ENCODE results near the gene DMAC2L. TPM values are rescaled to one million over a fixed set of nuclear protein-coding genes. Genes with fewer than 3 reads are reported as not detected.
A peak's percentile ranks its signal among the peaks of the same experiment; 100 is the strongest.
"Not testable (repeated sequence)": the region's sequence is repeated elsewhere in the genome, so short reads cannot be mapped to it uniquely, and the experiment has no call there.

DMAC2L gene
- total RNA-seq, 1 donor from 2014 or later: 10.9 TPM

DNA sequence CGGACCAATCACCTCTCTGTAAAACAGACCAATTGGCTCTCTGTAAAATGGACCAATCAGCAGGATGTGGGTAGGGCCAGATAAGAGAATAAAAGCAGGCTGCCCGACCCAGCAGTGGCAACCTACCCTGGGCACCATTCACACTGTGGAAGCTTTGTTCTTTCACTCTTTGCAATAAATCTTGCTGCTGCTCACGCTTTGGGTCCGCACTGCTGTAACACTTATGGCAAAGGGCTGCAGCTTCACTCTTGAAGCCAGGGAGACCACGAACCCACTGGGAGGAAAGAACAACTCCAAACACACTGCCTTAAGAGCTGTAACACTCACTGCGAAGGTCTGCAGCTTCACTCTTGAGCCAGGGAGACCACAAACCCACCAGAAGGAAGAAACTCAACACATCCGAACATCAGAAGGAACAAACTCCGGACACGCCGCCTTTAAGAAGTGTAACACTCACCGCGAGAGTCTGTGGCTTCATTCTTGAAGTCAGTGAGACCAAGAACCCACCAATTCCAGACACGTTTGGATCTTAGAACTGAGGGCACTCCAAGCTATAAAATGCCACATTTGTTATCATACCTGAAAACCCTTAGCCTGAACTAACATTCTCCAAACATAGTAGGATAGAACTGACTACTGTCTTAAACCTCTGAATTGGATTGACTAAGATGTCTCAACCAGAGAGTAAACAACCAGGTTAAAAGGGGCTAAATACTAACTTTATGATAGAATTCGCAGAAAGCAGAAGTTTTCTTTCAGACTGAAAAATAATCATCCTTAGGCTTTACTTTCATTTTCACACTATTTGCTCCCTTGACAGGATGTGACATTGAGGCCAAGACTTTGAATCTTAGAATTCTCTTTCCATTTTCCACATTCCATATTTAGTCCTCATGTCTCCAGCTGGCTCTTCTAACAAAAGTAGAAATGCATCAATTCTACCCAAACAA, 50.9 kb downstream of the DMAC2L start:
- Histone ChIP-seq H4K20me1 (ENCODE audit: insufficient read depth, low read length) (no peaks in the 10 kb centered on the region), H3K27me3 (ENCODE audit: insufficient read depth, low read length) (no peaks in the 10 kb centered on the region), H3K79me2 (ENCODE audit: insufficient read depth, low read length) (no peaks in the 10 kb centered on the region), H3K36me3 (ENCODE audit: insufficient read depth, low read length) (no peaks in the 10 kb centered on the region), H3K4me2 (ENCODE audit: low read length) (peak overlapping the region; percentile 60), H3K4me1 (ENCODE audit: insufficient read depth, low read length) (no peaks in the 10 kb centered on the region), H3K27ac (ENCODE audit: low read depth, low read length) (no peak overlapping the region), H3K9ac (ENCODE audit: low read length) (no peak overlapping the region), H3K4me3 (ENCODE audit: insufficient read depth, low read depth, low read length) (no peak overlapping the region), H3K9me3 (ENCODE audit: insufficient read depth, low read depth, low read length) (no peaks in the 10 kb centered on the region), H2AFZ (ENCODE audit: low read depth, low read length) (peak overlapping the region; percentile 23)
- Mint-ChIP-seq H3K36me3 (ENCODE audit: low read depth, unreplicated experiment) (peaks cover 7% of the 10 kb centered on the region), H3K9me3 (ENCODE audit: unreplicated experiment) (no peaks in the 10 kb centered on the region), H3K27ac (ENCODE audit: unreplicated experiment) (peak overlapping the region; percentile 37), H3K4me1 (ENCODE audit: low read depth, unreplicated experiment) (peaks cover 10% of the 10 kb centered on the region), H3K4me3 (ENCODE audit: unreplicated experiment) (no peak overlapping the region), H3K27me3 (ENCODE audit: low read depth, unreplicated experiment) (no peaks in the 10 kb centered on the region)
- DNase-seq (ENCODE audit: low read depth): no peak
- no peak for FAIRE-seq
- TF ChIP-seq, protein P1, sequence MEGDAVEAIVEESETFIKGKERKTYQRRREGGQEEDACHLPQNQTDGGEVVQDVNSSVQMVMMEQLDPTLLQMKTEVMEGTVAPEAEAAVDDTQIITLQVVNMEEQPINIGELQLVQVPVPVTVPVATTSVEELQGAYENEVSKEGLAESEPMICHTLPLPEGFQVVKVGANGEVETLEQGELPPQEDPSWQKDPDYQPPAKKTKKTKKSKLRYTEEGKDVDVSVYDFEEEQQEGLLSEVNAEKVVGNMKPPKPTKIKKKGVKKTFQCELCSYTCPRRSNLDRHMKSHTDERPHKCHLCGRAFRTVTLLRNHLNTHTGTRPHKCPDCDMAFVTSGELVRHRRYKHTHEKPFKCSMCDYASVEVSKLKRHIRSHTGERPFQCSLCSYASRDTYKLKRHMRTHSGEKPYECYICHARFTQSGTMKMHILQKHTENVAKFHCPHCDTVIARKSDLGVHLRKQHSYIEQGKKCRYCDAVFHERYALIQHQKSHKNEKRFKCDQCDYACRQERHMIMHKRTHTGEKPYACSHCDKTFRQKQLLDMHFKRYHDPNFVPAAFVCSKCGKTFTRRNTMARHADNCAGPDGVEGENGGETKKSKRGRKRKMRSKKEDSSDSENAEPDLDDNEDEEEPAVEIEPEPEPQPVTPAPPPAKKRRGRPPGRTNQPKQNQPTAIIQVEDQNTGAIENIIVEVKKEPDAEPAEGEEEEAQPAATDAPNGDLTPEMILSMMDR (IDR thresholded peaks at IDR 0.05; ENCODE audit: insufficient read depth, low read depth, low read length): no peak
- no peak for TF ChIP-seq EZH2 (IDR thresholded peaks at IDR 0.05; ENCODE audit: insufficient read depth, low read length)

DNA sequence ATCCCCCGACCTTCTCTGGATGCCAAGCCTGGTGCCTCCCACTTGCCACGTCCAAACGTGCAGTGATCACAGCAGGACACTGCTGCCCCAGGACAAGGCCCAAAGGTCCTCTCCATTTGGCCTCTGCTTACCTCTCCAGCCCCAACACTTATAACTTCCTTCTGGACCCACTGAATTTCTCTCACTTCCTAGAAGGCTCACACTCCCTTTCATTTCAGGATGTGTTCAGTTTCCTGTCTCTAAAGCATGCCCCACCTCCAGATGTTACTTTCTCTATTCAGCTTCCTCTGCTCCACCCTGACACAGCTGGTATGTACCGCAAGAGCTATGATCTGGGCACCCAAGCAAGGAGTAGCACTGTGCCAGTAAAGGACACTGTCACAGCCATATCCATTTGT, 51.6 kb downstream of the DMAC2L start:
- Mint-ChIP-seq H3K36me3 (ENCODE audit: low read depth, unreplicated experiment) (peaks cover 7% of the 10 kb centered on the region), H3K27me3 (ENCODE audit: low read depth, unreplicated experiment) (no peaks in the 10 kb centered on the region), H3K9me3 (ENCODE audit: unreplicated experiment) (no peaks in the 10 kb centered on the region), H3K27ac (ENCODE audit: unreplicated experiment) (peak overlapping the region; percentile 21), H3K4me3 (ENCODE audit: unreplicated experiment) (no peak overlapping the region), H3K4me1 (ENCODE audit: low read depth, unreplicated experiment) (peaks cover 10% of the 10 kb centered on the region)
- Histone ChIP-seq H3K4me2 (ENCODE audit: low read length) (peak overlapping the region; percentile 60), H4K20me1 (ENCODE audit: insufficient read depth, low read length) (no peaks in the 10 kb centered on the region), H3K79me2 (ENCODE audit: insufficient read depth, low read length) (no peaks in the 10 kb centered on the region), H3K27me3 (ENCODE audit: insufficient read depth, low read length) (no peaks in the 10 kb centered on the region), H2AFZ (ENCODE audit: low read depth, low read length) (peak overlapping the region; percentile 23), H3K4me1 (ENCODE audit: insufficient read depth, low read length) (no peaks in the 10 kb centered on the region), H3K4me3 (ENCODE audit: insufficient read depth, low read depth, low read length) (no peak overlapping the region), H3K27ac (ENCODE audit: low read depth, low read length) (no peak overlapping the region), H3K9me3 (ENCODE audit: insufficient read depth, low read depth, low read length) (no peaks in the 10 kb centered on the region), H3K9ac (ENCODE audit: low read length) (no peak overlapping the region), H3K36me3 (ENCODE audit: insufficient read depth, low read length) (no peaks in the 10 kb centered on the region)
- no peak for FAIRE-seq
- no peak for TF ChIP-seq EZH2 (IDR thresholded peaks at IDR 0.05; ENCODE audit: insufficient read depth, low read length)
- TF ChIP-seq, protein P1 (IDR thresholded peaks at IDR 0.05; ENCODE audit: insufficient read depth, low read depth, low read length): no peak
- DNase-seq (ENCODE audit: low read depth): no peak

DNA sequence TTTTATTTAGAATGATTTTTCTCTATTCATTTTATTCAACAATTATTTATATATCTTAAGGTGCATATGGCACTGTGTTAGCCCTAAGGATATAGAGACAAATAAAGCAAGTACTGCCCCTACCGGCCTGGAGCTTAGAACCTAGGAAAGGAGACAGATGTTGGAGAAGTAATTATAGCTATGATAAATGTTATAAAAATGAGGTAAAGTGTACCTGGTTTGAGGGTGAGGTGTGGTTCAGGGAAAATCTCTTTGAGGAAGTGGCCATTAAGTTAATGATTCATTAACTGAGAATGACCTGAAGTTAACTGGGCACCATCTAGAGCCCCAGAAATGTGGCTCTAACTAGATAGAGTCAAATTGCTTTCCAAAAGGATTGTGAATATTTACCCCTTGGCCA, 52.7 kb downstream of the DMAC2L start:
- no peaks in the 10 kb centered on the region for H3K27me3 ChIP-seq (ENCODE audit: insufficient read depth, low read length)
- Mint-ChIP-seq H3K27me3 (ENCODE audit: low read depth, unreplicated experiment) (no peaks in the 10 kb centered on the region), H3K36me3 (ENCODE audit: low read depth, unreplicated experiment) (peaks cover 7% of the 10 kb centered on the region), H3K4me3 (ENCODE audit: unreplicated experiment) (no peak overlapping the region), H3K27ac (ENCODE audit: unreplicated experiment) (no peak overlapping the region), H3K4me1 (ENCODE audit: low read depth, unreplicated experiment) (peaks cover 10% of the 10 kb centered on the region), H3K9me3 (ENCODE audit: unreplicated experiment) (no peaks in the 10 kb centered on the region)
- TF ChIP-seq EZH2 (IDR thresholded peaks at IDR 0.05; ENCODE audit: insufficient read depth, low read length): no peak
- TF ChIP-seq, protein P1 (IDR thresholded peaks at IDR 0.05; ENCODE audit: insufficient read depth, low read depth, low read length): no peak
- H3K4me3 ChIP-seq (ENCODE audit: insufficient read depth, low read depth, low read length): no peak overlapping the region
- no peak overlapping the region for H3K9ac ChIP-seq (ENCODE audit: low read length)
- no peaks in the 10 kb centered on the region for H3K79me2 ChIP-seq (ENCODE audit: insufficient read depth, low read length)
- no peak for DNase-seq (ENCODE audit: low read depth)
- H3K27ac ChIP-seq (ENCODE audit: low read depth, low read length): no peak overlapping the region
- no peak for FAIRE-seq
- H4K20me1 ChIP-seq (ENCODE audit: insufficient read depth, low read length): no peaks in the 10 kb centered on the region
- H3K9me3 ChIP-seq (ENCODE audit: insufficient read depth, low read depth, low read length): no peaks in the 10 kb centered on the region
- H3K36me3 ChIP-seq (ENCODE audit: insufficient read depth, low read length): no peaks in the 10 kb centered on the region
- H2AFZ ChIP-seq (ENCODE audit: low read depth, low read length): no peak overlapping the region
- no peaks in the 10 kb centered on the region for H3K4me1 ChIP-seq (ENCODE audit: insufficient read depth, low read length)
- no peak overlapping the region for H3K4me2 ChIP-seq (ENCODE audit: low read length)

GRCh38 chr14:50365572-50365971, 53.4 kb downstream of the DMAC2L start:
- not testable (repeated sequence) for H4K20me1 ChIP-seq (ENCODE audit: insufficient read depth, low read length); H3K27ac ChIP-seq (ENCODE audit: low read depth, low read length); H3K4me1 Mint-ChIP-seq (ENCODE audit: low read depth, unreplicated experiment); H3K79me2 ChIP-seq (ENCODE audit: insufficient read depth, low read length); FAIRE-seq; H3K9me3 ChIP-seq (ENCODE audit: insufficient read depth, low read depth, low read length); H3K4me3 ChIP-seq (ENCODE audit: insufficient read depth, low read depth, low read length); H2AFZ ChIP-seq (ENCODE audit: low read depth, low read length); H3K4me1 ChIP-seq (ENCODE audit: insufficient read depth, low read length); DNase-seq (ENCODE audit: low read depth); H3K27me3 ChIP-seq (ENCODE audit: insufficient read depth, low read length); H3K4me3 Mint-ChIP-seq (ENCODE audit: unreplicated experiment); H3K9ac ChIP-seq (ENCODE audit: low read length); H3K9me3 Mint-ChIP-seq (ENCODE audit: unreplicated experiment); H3K36me3 ChIP-seq (ENCODE audit: insufficient read depth, low read length); H3K4me2 ChIP-seq (ENCODE audit: low read length); H3K27ac Mint-ChIP-seq (ENCODE audit: unreplicated experiment); H3K36me3 Mint-ChIP-seq (ENCODE audit: low read depth, unreplicated experiment); H3K27me3 Mint-ChIP-seq (ENCODE audit: low read depth, unreplicated experiment)
